HepG2 (cell line): ENCODE data around the gene CCDC88C. TPM values are rescaled to one million over a fixed set of nuclear protein-coding genes. Genes with fewer than 3 reads are reported as not detected.

ENCODE experiments used
- ATAC-seq: fragments of 200-7000 bp; cut with Tn5 transposase; 3 replicates; pipeline ENCODE4 v1.9.1; 2020; ENCODE audit warnings: mild to moderate bottlenecking, moderate library complexity
- BruUV-seq: library from RNA; stranded (reverse); fragments of 400-500 nt; replicated peaks from 2 replicates; lab custom pipeline; 2021; lab: Mats Ljungman, UMichigan
- CTCF ChIA-PET: fragments of 300-600 bp; formaldehyde crosslinking; extraction: SDS; loops from one replicate; lab custom pipeline; 2021; ENCODE audit warnings: low total read pairs, inconsistent platforms, low intra/inter-chr PET ratio; lab: Yijun Ruan, JAX
- POLR2A ChIA-PET: fragments of 350-600 bp; sonication (Branson Sonifier 250); formaldehyde crosslinking; loops from one replicate; lab custom pipeline; 2020; ENCODE audit warnings: antibody characterized with exemption, inconsistent platforms; lab: Yijun Ruan, JAX
- DNase-seq: peaks from one replicate; pipeline ENCODE4 v3.0.0-alpha.2; 2015; ENCODE audit warnings: low spot score
- FAIRE-seq: peaks from 3 replicates; lab custom pipeline; 2011; peaks lifted over from hg19 to GRCh38; lab: Jason Lieb, UNC
- H2AFZ ChIP-seq: one replicate; pipeline ENCODE4 v1.6.1; 2011; ENCODE audit warnings: low read length, inconsistent platforms
- H3K27ac ChIP-seq: fragments of 300-600 bp; 3 replicates; pipeline ENCODE4 v1.8.0; 2011; ENCODE audit warnings: mixed run types, mild to moderate bottlenecking, mixed read lengths, low read length, inconsistent platforms; ENCODE audit not compliant: insufficient read depth; ENCODE audit errors: extremely low read length
- H3K27me3 ChIP-seq, 2 experiments: fragments of 200-600 bp in 1 of 2; 2 replicates in 1 of 2; 3 replicates in 1 of 2; pipeline versions ENCODE4 v1.6.0 to v1.8.0; 2011; ENCODE audit warnings: low read length in 2 of 2, mild to moderate bottlenecking in 2 of 2, moderate library complexity in 2 of 2, inconsistent platforms in 1 of 2; ENCODE audit not compliant: insufficient read depth in 2 of 2, control insufficient read depth in 1 of 2
- H3K36me3 ChIP-seq, 2 experiments: fragments of 200-600 bp in 1 of 2; replicated peaks in 1 of 2; 2 replicates in 1 of 2; 3 replicates in 1 of 2; pipeline versions ENCODE4 v1.5.1 to v1.8.0; 2011; ENCODE audit warnings: low read length in 2 of 2, inconsistent platforms in 1 of 2; ENCODE audit not compliant: insufficient read depth in 2 of 2, control insufficient read depth in 1 of 2
- H3K4me1 ChIP-seq: 2 replicates; pipeline ENCODE4 v1.5.1; 2012; ENCODE audit warnings: low read length, inconsistent platforms; ENCODE audit not compliant: insufficient read depth
- H3K4me2 ChIP-seq: 2 replicates; pipeline ENCODE4 v1.6.0; 2011; ENCODE audit warnings: low read depth, low read length, inconsistent platforms
- H3K4me3 ChIP-seq, 3 experiments: fragments of 200-600 bp in 1 of 3; sonication (generic), shearing (Covaris generic) in 1 of 3; replicated peaks in 1 of 3; 2 replicates each; pipeline ENCODE4 v1.5.1; 2011 to 2016; ENCODE audit warnings: low read length in 3 of 3, inconsistent platforms in 2 of 3, low read depth in 2 of 3, mild to moderate bottlenecking in 2 of 3, control low read depth in 1 of 3, mixed read lengths in 1 of 3; ENCODE audit not compliant: insufficient read depth in 1 of 3
- H3K79me2 ChIP-seq: one replicate; pipeline ENCODE4 v1.6.1; 2011; ENCODE audit warnings: low read length, inconsistent platforms; ENCODE audit not compliant: insufficient read depth
- H3K9ac ChIP-seq: 2 replicates; pipeline ENCODE4 v1.6.0; 2011; ENCODE audit warnings: mild to moderate bottlenecking, low read depth, low read length, inconsistent platforms; ENCODE audit not compliant: insufficient read depth
- H3K9me3 ChIP-seq: 2 replicates; pipeline ENCODE4 v1.5.1; 2012; ENCODE audit warnings: mild to moderate bottlenecking, low read length
- H4K20me1 ChIP-seq: 2 replicates; pipeline ENCODE4 v1.6.0; 2011; ENCODE audit warnings: inconsistent platforms, mild to moderate bottlenecking, low read length, moderate library complexity; ENCODE audit not compliant: insufficient read depth
- KLF6 ChIP-seq: IDR thresholded peaks from 2 replicates; pipeline ENCODE4 v1.8.0; 2016; ENCODE audit warnings: missing biosample characterization, missing genetic modification reagents
- MIXL1 ChIP-seq: IDR thresholded peaks from 2 replicates; pipeline ENCODE4 v1.6.1; 2016
- NFE2 ChIP-seq: sonication (generic); formaldehyde crosslinking; IDR thresholded peaks from 2 replicates; pipeline ENCODE4 v1.4.0; 2020; ENCODE audit warnings: missing genetic modification reagents
- SMC3 ChIP-seq: IDR thresholded peaks from 2 replicates; pipeline ENCODE4 v1.6.1; 2011; ENCODE audit warnings: low read length, improper control_type of control experiment
- ZC3H13 ChIP-seq: sonication (generic); formaldehyde crosslinking; IDR thresholded peaks from 2 replicates; pipeline ENCODE4 v1.8.1; 2023; ENCODE audit warnings: mild to moderate bottlenecking, missing genetic modification reagents, moderate library complexity
- ZNF138 ChIP-seq: sonication (generic); formaldehyde crosslinking; IDR thresholded peaks from 2 replicates; pipeline ENCODE4 v1.5.0; 2020; ENCODE audit warnings: mild to moderate bottlenecking, low read depth, missing genetic modification reagents
- ZNF567 ChIP-seq: sonication (generic); formaldehyde crosslinking; IDR thresholded peaks from 2 replicates; pipeline ENCODE4 v1.8.1; 2023; ENCODE audit warnings: mild to moderate bottlenecking, missing genetic modification reagents, borderline replicate concordance
- ZNF724P ChIP-seq: sonication (generic); formaldehyde crosslinking; IDR thresholded peaks from 2 replicates; pipeline ENCODE4 v1.8.0; 2022; ENCODE audit warnings: missing genetic modification reagents, borderline replicate concordance
- ZSCAN30 ChIP-seq: sonication (generic); formaldehyde crosslinking; IDR thresholded peaks from 2 replicates; pipeline ENCODE4 v1.5.0; 2020; ENCODE audit warnings: mild to moderate bottlenecking, missing genetic modification reagents
- ZZZ3 ChIP-seq: sonication (generic); formaldehyde crosslinking; IDR thresholded peaks from 2 replicates; pipeline ENCODE4 v1.4.0; 2020; ENCODE audit warnings: missing genetic modification reagents, mild to moderate bottlenecking, borderline replicate concordance
- WGBS: methylation state at CpG from one replicate; pipeline ENCODE4 v1.1.6; 2017; ENCODE audit warnings: low lambda C conversion rate; 5-methylcytosine and 5-hydroxymethylcytosine counted together
- in situ Hi-C: cut with HindIII; loops from 2 replicates; pipeline ENCODE4 v1.10.0; 2017; ENCODE audit warnings: low pct_unique_long_range_greater_than_20kb; ENCODE audit not compliant: extremely low pct_ligation_motif_present
- intact Hi-C: fragments of 100-400 bp; cut with micrococcal nuclease; formaldehyde crosslinking; loops from one replicate; pipeline ENCODE4 v1.10.0; 2022; ENCODE audit not compliant: unreplicated experiment
- polyA plus RNA-seq, 8 experiments: library from polyadenylated mRNA; depleted of rRNA in 3 of 8; stranded (reverse) in 7 of 8; unstranded in 1 of 8; fragments of >200 nt; fragmentation: Illumina TruSeq in 4 of 8; extraction: Trizol in 4 of 8; gene quantifications; 2 replicates each; pipeline versions ENCODE4 v1.2.1 to v1.2.3, GENCODE V29; 2011 to 2016; ENCODE audit warnings: low read depth in 4 of 8, missing spikeins in 1 of 8, mixed read lengths in 1 of 8; ENCODE audit not compliant: insufficient read depth in 1 of 8
- total RNA-seq, 5 experiments: library from RNA; depleted of rRNA; stranded (reverse); fragments of >200 nt; fragmentation: Illumina TruSeq; extraction: Trizol; gene quantifications; 2 replicates each; pipeline ENCODE4 v1.2.3, GENCODE V29; 2016; ENCODE audit warnings: low read depth in 1 of 5
- TF ChIP-seq, protein P1 (sequence below): sonication (generic); formaldehyde crosslinking; IDR thresholded peaks from 2 replicates; pipeline ENCODE4 v1.5.0; 2020; ENCODE audit warnings: mild to moderate bottlenecking, missing genetic modification reagents, borderline replicate concordance

Gene CCDC88C
- total and polyA plus RNA-seq, 2 of the 13 experiments (the other 11 are each of a cell fraction or from before 2014, with no cell fraction given): 3.6 to 11.7 TPM

DNA sequence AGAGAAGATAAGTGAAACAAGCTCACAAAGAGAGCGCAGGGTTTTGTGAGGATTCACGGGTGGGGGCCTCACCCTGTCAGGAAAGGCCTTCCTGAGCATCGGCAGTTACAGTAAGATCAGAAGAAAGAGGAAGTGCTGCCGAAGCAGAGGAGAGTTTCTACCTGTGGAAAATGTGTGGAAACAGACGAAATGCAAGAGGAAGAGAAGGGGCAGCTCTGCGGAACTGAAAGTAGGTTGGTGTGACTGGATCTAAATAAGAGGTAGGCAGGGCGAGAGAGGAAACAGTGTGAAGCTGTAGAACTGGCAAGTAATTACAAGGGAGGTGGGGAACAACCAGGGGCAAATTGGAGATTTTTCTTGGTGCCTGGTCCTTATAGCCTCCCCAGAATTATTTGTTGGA, 175.8 kb downstream of the CCDC88C start (continued):
- TF ChIP-seq ZSCAN30 (no peak), SMC3 (no peak), NFE2 (CRISPR knock-in tag) (no peak), ZNF724P (CRISPR knock-in tag) (no peak), ZZZ3 (CRISPR knock-in tag) (no peak), KLF6 (no peak), MIXL1 (no peak), ZC3H13 (CRISPR knock-in tag) (no peak), ZNF138 (CRISPR knock-in tag) (no peak), ZNF567 (CRISPR knock-in tag) (no peak)

DNA sequence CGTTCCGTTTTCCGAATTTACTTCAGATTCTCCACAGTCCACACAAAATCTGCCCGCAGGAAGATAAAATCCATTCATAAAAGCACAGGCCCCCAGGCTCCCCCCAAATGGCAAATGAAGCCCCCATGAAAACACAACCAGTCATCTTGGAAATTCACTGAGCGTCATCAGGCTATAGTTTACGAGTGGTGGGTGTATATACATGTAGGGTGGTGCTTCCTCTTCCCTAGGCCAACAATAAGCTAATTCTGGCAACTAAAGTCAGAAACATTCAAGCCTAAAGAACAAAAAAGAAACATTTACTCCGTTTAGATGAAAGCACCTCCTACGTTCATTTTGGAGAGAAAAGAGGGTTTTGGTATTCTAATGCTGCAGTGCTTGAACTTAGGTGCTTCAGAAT, 179.0 kb downstream of the CCDC88C start:
- TF ChIP-seq, protein P1, sequence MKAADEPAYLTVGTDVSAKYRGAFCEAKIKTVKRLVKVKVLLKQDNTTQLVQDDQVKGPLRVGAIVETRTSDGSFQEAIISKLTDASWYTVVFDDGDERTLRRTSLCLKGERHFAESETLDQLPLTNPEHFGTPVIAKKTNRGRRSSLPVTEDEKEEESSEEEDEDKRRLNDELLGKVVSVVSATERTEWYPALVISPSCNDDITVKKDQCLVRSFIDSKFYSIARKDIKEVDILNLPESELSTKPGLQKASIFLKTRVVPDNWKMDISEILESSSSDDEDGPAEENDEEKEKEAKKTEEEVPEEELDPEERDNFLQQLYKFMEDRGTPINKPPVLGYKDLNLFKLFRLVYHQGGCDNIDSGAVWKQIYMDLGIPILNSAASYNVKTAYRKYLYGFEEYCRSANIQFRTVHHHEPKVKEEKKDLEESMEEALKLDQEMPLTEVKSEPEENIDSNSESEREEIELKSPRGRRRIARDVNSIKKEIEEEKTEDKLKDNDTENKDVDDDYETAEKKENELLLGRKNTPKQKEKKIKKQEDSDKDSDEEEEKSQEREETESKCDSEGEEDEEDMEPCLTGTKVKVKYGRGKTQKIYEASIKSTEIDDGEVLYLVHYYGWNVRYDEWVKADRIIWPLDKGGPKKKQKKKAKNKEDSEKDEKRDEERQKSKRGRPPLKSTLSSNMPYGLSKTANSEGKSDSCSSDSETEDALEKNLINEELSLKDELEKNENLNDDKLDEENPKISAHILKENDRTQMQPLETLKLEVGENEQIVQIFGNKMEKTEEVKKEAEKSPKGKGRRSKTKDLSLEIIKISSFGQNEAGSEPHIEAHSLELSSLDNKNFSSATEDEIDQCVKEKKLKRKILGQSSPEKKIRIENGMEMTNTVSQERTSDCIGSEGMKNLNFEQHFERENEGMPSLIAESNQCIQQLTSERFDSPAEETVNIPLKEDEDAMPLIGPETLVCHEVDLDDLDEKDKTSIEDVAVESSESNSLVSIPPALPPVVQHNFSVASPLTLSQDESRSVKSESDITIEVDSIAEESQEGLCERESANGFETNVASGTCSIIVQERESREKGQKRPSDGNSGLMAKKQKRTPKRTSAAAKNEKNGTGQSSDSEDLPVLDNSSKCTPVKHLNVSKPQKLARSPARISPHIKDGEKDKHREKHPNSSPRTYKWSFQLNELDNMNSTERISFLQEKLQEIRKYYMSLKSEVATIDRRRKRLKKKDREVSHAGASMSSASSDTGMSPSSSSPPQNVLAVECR (CRISPR knock-in tag): no peak
- in situ Hi-C loops (no loop called here), intact Hi-C loops (no loop called here)
- H3K4me2 ChIP-seq: no peak overlapping the region
- no peaks in the 10 kb centered on the region for H4K20me1 ChIP-seq
- H3K9me3 ChIP-seq: no peaks in the 10 kb centered on the region
- no peak overlapping the region for H3K9ac ChIP-seq
- 57% methylated on average over 8 of the region's 8 CpGs for WGBS
- CTCF ChIA-PET: no interaction called here
- H3K4me1 ChIP-seq: peaks cover 10% of the 10 kb centered on the region
- no TSS peak for BruUV-seq
- H3K36me3 ChIP-seq: no peaks in the 10 kb centered on the region
- H3K4me3 ChIP-seq: no peak overlapping the region
- POLR2A ChIA-PET: no interaction called here
- H2AFZ ChIP-seq: no peak overlapping the region
- DNase-seq (no peak), ATAC-seq (no peak), FAIRE-seq (no peak)
- no peak overlapping the region for H3K27ac ChIP-seq
- peaks cover 1 to 14% of the 10 kb centered on the region in 2 experiments; a peak in 3 of 5 replicates for H3K27me3 ChIP-seq
- H3K79me2 ChIP-seq: no peaks in the 10 kb centered on the region
